Femur (tissue), 1 donor: ENCODE results near the gene PRKX.
"Not testable (repeated sequence)": the region's sequence is repeated elsewhere in the genome, so short reads cannot be mapped to it uniquely, and the experiment has no call there.

Source experiments
- DNase-seq: peaks from one replicate; pipeline ENCODE4 v3.0.0-alpha.2; 2017

Gene PRKX

DNA sequence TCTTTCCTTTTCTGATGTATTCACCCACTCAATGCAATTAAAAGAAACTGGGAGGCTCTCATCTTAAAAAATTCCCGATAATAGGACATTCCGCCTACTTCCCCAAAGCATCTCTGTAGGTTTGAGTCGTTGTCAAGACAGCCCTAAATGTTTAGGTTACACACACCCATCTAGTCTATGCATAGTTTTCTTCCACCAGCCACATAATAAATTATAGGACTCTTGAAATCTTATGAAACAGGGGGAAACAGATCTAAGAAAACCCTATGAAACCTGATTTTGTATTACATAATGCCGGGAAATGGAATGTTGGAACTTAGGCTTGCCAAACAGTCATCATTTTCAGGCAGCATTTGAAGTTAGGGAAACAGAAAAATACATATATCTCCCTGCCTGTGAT is 150.0 kb downstream of the PRKX start:
- DNase-seq = no peak

DNA sequence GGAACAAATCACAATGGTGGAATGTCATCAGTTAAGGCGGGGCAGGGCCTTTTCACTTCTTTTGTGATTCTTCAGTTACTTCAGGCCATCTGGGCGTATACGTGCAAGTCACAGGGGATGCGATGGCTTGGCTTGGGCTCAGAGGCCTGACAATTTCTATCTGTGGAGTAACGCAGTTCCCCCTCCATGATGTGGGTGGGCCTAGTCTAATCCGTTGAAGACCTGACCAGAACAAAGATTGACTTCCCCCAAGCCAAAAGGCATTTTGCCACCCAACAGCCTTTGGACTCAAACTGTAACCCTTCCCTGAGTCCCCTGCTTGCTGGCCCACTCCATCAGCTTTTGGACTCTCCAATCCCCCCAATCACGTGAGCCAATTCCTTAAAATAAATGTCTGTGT is 153.4 kb downstream of the PRKX start:
- not testable (repeated sequence) for DNase-seq
